ENCODE data around the gene DAAM1. TPM values are rescaled to one million over a fixed set of nuclear protein-coding genes. Genes with fewer than 3 reads are reported as not detected.

Gene DAAM1
- total RNA-seq, 1 experiment from 2014 or later = 13.3 TPM

- in situ Hi-C loops (cut with HindIII; ENCODE audit: low pct_unique_long_range_greater_than_20kb, low sequenced_read_pairs) = no loop called here
- H3K36me3 ChIP-seq (ENCODE audit: control insufficient read depth, insufficient read depth, low read length) = no peaks in the 10 kb centered on the region
- BruUV-seq (replicated peaks) = no TSS peak
- no peak overlapping the region for H3K4me3 ChIP-seq (ENCODE audit: low read depth in 2 of 2, low read length in 2 of 2)
- no peak for DNase-seq (ENCODE audit: low read depth, low spot score)
- H3K27ac ChIP-seq (ENCODE audit: low read length) = no peak overlapping the region
- H3K27me3 ChIP-seq (ENCODE audit: control insufficient read depth, insufficient read depth, low read length) = no peaks in the 10 kb centered on the region
- no peak for ATAC-seq
- CTCF ChIA-PET = no interaction called here
- intact Hi-C loops (cut with micrococcal nuclease; ENCODE audit: unreplicated experiment) = no loop called here
- POLR2A ChIA-PET = no interaction called here
- H3K4me1 ChIP-seq (ENCODE audit: control insufficient read depth, insufficient read depth, low read length) = no peaks in the 10 kb centered on the region
- no peaks in the 10 kb centered on the region for H3K9me3 ChIP-seq (ENCODE audit: control insufficient read depth, insufficient read depth, low read depth, low read length)
- TF ChIP-seq, protein P1, sequence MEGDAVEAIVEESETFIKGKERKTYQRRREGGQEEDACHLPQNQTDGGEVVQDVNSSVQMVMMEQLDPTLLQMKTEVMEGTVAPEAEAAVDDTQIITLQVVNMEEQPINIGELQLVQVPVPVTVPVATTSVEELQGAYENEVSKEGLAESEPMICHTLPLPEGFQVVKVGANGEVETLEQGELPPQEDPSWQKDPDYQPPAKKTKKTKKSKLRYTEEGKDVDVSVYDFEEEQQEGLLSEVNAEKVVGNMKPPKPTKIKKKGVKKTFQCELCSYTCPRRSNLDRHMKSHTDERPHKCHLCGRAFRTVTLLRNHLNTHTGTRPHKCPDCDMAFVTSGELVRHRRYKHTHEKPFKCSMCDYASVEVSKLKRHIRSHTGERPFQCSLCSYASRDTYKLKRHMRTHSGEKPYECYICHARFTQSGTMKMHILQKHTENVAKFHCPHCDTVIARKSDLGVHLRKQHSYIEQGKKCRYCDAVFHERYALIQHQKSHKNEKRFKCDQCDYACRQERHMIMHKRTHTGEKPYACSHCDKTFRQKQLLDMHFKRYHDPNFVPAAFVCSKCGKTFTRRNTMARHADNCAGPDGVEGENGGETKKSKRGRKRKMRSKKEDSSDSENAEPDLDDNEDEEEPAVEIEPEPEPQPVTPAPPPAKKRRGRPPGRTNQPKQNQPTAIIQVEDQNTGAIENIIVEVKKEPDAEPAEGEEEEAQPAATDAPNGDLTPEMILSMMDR (IDR thresholded peaks at IDR 0.05) = no peak
- TF ChIP-seq POLR2AphosphoS5 (IDR thresholded peaks at IDR 0.05; ENCODE audit: low read depth, low read length) = no peak
- no peak for TF ChIP-seq SIN3A (IDR thresholded peaks at IDR 0.05; ENCODE audit: borderline replicate concordance, insufficient read depth, low read depth, low read length)
- no peak for TF ChIP-seq REST (IDR thresholded peaks at IDR 0.05; ENCODE audit: insufficient read depth in 1 of 2, low read depth in 2 of 2, low read length in 1 of 2)
- no peak for TF ChIP-seq TCF7L2 (IDR thresholded peaks at IDR 0.05; ENCODE audit: low read depth, low read length)
These were observed 230.8 kb downstream of the DAAM1 start for GRCh38 chr14:59419303-59419702.

Measured in Panc1 (cell line).